ENCODE data around the gene HPRT1. TPM values are rescaled to one million over a fixed set of nuclear protein-coding genes. Genes with fewer than 3 reads are reported as not detected.

Gene HPRT1
- total RNA-seq, 8 experiments from 2014 or later, result 4.1 to 24.0 (median 10.7) TPM

GRCh38 chrX:134548257-134549201, 88.6 kb downstream of the HPRT1 start:
- ATAC-seq (replicated peaks in 6 of 8), result no peak
- in situ Hi-C loops (cut with MboI; ENCODE audit: low pct_unique_long_range_greater_than_20kb in 2 of 9, low sequenced_read_pairs in 9 of 9, unreplicated experiment in 9 of 9), result no loop called here
- H3K4me3 ChIP-seq, result peak overlapping the region; percentile 36 to 82 (median 48)
- 0 to 15% (median 0%) methylated on average over 1 to 27 of the region's 33 CpGs; no CpG with 5 or more reads in 3 of the 10 experiments for WGBS, 10 experiments
- H3K4me1 ChIP-seq (replicated peaks in 1 of 2), result peaks cover 0 to 9% of the 10 kb centered on the region in 2 donors
- peak overlapping the region in 1 of 2 donors; percentile 81 for H3K27ac ChIP-seq

Other genes with a start within 250 kb of the HPRT1 start
- 1 to 10 TPM in 7 of 8 experiments, under 1 TPM in 1; 0.81 to 5.4 (median 2.1) TPM for gene CCDC160, start 223.0 kb upstream of the HPRT1 start, total RNA-seq
- 10 to 100 TPM; 35.7 to 67.9 (median 41.5) TPM for gene PHF6, start 86.9 kb upstream of the HPRT1 start, total RNA-seq
- under 1 TPM in 1 of 8 experiments, not detected in 7; 0.71 TPM for gene PLAC1, start 198.3 kb downstream of the HPRT1 start, total RNA-seq

Measured in motor neuron (in vitro differentiated cells).